ENCODE results near the gene RNF148. TPM values are rescaled to one million over a fixed set of nuclear protein-coding genes. Genes with fewer than 3 reads are reported as not detected.

Gene RNF148
- polyA plus RNA-seq, 3 donors: not detected

- no peak overlapping the region for H3K4me2 ChIP-seq (replicated peaks; ENCODE audit: extremely low read depth, low read length, poor library complexity, severe bottlenecking)
- H3K27me3 Mint-ChIP-seq (ENCODE audit: low read depth in 3 of 3): no peaks in the 10 kb centered on the region
- H3K4me3 Mint-ChIP-seq: no peak overlapping the region
- no CpG with 5 or more reads among the region's 1 CpG for WGBS (ENCODE audit: insufficient coverage)
- no peaks in the 10 kb centered on the region for H3K9me3 ChIP-seq (replicated peaks in 1 of 2; ENCODE audit: control insufficient read depth in 1 of 2, insufficient read depth in 1 of 2, low read length in 2 of 2)
- H3K36me3 ChIP-seq (replicated peaks in 1 of 2; ENCODE audit: control insufficient read depth in 1 of 2, insufficient read depth in 2 of 2, low read length in 2 of 2): no peaks in the 10 kb centered on the region
- intact Hi-C loops (cut with micrococcal nuclease): no loop called here
- no peaks in the 10 kb centered on the region for H3K27me3 ChIP-seq (ENCODE audit: control insufficient read depth in 2 of 2, insufficient read depth in 2 of 2, low read length in 2 of 2)
- no peaks in the 10 kb centered on the region for H4K20me1 ChIP-seq (ENCODE audit: insufficient read depth, low read length)
- DNase-seq: no peak
- no peak for TF ChIP-seq CTCF (IDR thresholded peaks at IDR 0.05)
- no peak overlapping the region for H3K4me3 ChIP-seq (replicated peaks in 1 of 3; ENCODE audit: low read depth in 2 of 3, low read length in 3 of 3)
- H3K9ac ChIP-seq (ENCODE audit: insufficient read depth, low read length, poor library complexity, severe bottlenecking): no peak overlapping the region
- no peak overlapping the region for H2AFZ ChIP-seq (ENCODE audit: insufficient read depth, low read depth, low read length, poor library complexity, severe bottlenecking)
- no peaks in the 10 kb centered on the region for H3K4me1 ChIP-seq (ENCODE audit: control insufficient read depth in 1 of 2, insufficient read depth in 2 of 2, low read length in 2 of 2)
- H3K4me1 Mint-ChIP-seq: no peaks in the 10 kb centered on the region
- H3K79me2 ChIP-seq (ENCODE audit: insufficient read depth, low read length): no peaks in the 10 kb centered on the region
- H3K9me3 Mint-ChIP-seq: peaks cover 0 to 2% (median 0%) of the 10 kb centered on the region in 7 donors
- no peak overlapping the region for H3K27ac Mint-ChIP-seq
- H3K36me3 Mint-ChIP-seq: no peaks in the 10 kb centered on the region
- H3K27ac ChIP-seq (ENCODE audit: low read depth in 1 of 2, low read length in 2 of 2): no peak overlapping the region
These were observed 8.2 kb upstream of the RNF148 start for GRCh38 chr7:122710916-122711315.

- no peak for TF ChIP-seq CTCF (IDR thresholded peaks at IDR 0.05)
- Mint-ChIP-seq H3K9me3 (peaks cover 0 to 2% (median 0%) of the 10 kb centered on the region in 7 donors), H3K4me3 (no peak overlapping the region), H3K27me3 (ENCODE audit: low read depth in 3 of 3) (no peaks in the 10 kb centered on the region), H3K36me3 (no peaks in the 10 kb centered on the region), H3K4me1 (no peaks in the 10 kb centered on the region), H3K27ac (no peak overlapping the region)
- no peak for DNase-seq
- H3K4me3 ChIP-seq (replicated peaks in 1 of 3; ENCODE audit: low read depth in 2 of 3, low read length in 3 of 3): no peak overlapping the region
- no peak overlapping the region for H2AFZ ChIP-seq (ENCODE audit: insufficient read depth, low read depth, low read length, poor library complexity, severe bottlenecking)
- no peaks in the 10 kb centered on the region for H3K9me3 ChIP-seq (replicated peaks in 1 of 2; ENCODE audit: control insufficient read depth in 1 of 2, insufficient read depth in 1 of 2, low read length in 2 of 2)
- H3K4me1 ChIP-seq (ENCODE audit: control insufficient read depth in 1 of 2, insufficient read depth in 2 of 2, low read length in 2 of 2): no peaks in the 10 kb centered on the region
- no peak overlapping the region for H3K4me2 ChIP-seq (replicated peaks; ENCODE audit: extremely low read depth, low read length, poor library complexity, severe bottlenecking)
- H3K9ac ChIP-seq (ENCODE audit: insufficient read depth, low read length, poor library complexity, severe bottlenecking): no peak overlapping the region
- no peaks in the 10 kb centered on the region for H4K20me1 ChIP-seq (ENCODE audit: insufficient read depth, low read length)
- H3K27me3 ChIP-seq (ENCODE audit: control insufficient read depth in 2 of 2, insufficient read depth in 2 of 2, low read length in 2 of 2): no peaks in the 10 kb centered on the region
- H3K36me3 ChIP-seq (replicated peaks in 1 of 2; ENCODE audit: control insufficient read depth in 1 of 2, insufficient read depth in 2 of 2, low read length in 2 of 2): no peaks in the 10 kb centered on the region
- no peaks in the 10 kb centered on the region for H3K79me2 ChIP-seq (ENCODE audit: insufficient read depth, low read length)
- WGBS (ENCODE audit: insufficient coverage): 57% methylated on average over 1 of the region's 7 CpGs
- intact Hi-C loops (cut with micrococcal nuclease): no loop called here
- no peak overlapping the region for H3K27ac ChIP-seq (ENCODE audit: low read depth in 1 of 2, low read length in 2 of 2)
These were observed 7.4 kb upstream of the RNF148 start for GRCh38 chr7:122709930-122710646.

Measured in CD14-positive monocyte (primary cell).